Kidney glomerular epithelial cell (primary cell): ENCODE results near the gene ULK4.
"Not testable (repeated sequence)": the region's sequence is repeated elsewhere in the genome, so short reads cannot be mapped to it uniquely, and the experiment has no call there.

Source experiments
- DNase-seq: peaks from one replicate; lab custom pipeline; 2025; lab: John Stamatoyannopoulos, UW

Gene ULK4

GRCh38 chr3:41315126-41315525, 646.8 kb downstream of the ULK4 start:
- no peak for DNase-seq

- DNase-seq: no peak
Observed at GRCh38 chr3:41308119-41308518, 653.8 kb downstream of the ULK4 start.

- DNase-seq: no peak
Observed at GRCh38 chr3:41307065-41307464, 654.8 kb downstream of the ULK4 start.

- no peak for DNase-seq
Observed at GRCh38 chr3:41304593-41304992, 657.3 kb downstream of the ULK4 start.

GRCh38 chr3:41302295-41302694, 659.6 kb downstream of the ULK4 start:
- DNase-seq: no peak

- DNase-seq: no peak
Observed at GRCh38 chr3:41301548-41301947, 660.4 kb downstream of the ULK4 start.

- DNase-seq: no peak
Observed at GRCh38 chr3:41299036-41299435, 662.9 kb downstream of the ULK4 start.

GRCh38 chr3:41297750-41298149, 664.2 kb downstream of the ULK4 start:
- DNase-seq: no peak

GRCh38 chr3:41296556-41296955, 665.3 kb downstream of the ULK4 start:
- DNase-seq: no peak

- DNase-seq: no peak
Observed at GRCh38 chr3:41295740-41296139, 666.2 kb downstream of the ULK4 start.

- DNase-seq: no peak
Observed at GRCh38 chr3:41293169-41293681, 668.7 kb downstream of the ULK4 start.

GRCh38 chr3:41290736-41291135, 671.2 kb downstream of the ULK4 start:
- no peak for DNase-seq

- DNase-seq: no peak
Observed at GRCh38 chr3:41290306-41290705, 671.6 kb downstream of the ULK4 start.

GRCh38 chr3:41288785-41289184, 673.1 kb downstream of the ULK4 start:
- DNase-seq: no peak

- DNase-seq: no peak
Observed at GRCh38 chr3:41286305-41286704, 675.6 kb downstream of the ULK4 start.

GRCh38 chr3:41284934-41285333, 677.0 kb downstream of the ULK4 start:
- not testable (repeated sequence) for DNase-seq

GRCh38 chr3:41277790-41278465, 684.0 kb downstream of the ULK4 start:
- DNase-seq: no peak

GRCh38 chr3:41276191-41276590, 685.7 kb downstream of the ULK4 start:
- DNase-seq: no peak

GRCh38 chr3:41274944-41275668, 686.8 kb downstream of the ULK4 start:
- peak; percentile 51 for DNase-seq

GRCh38 chr3:41272667-41273066, 689.2 kb downstream of the ULK4 start:
- no peak for DNase-seq

GRCh38 chr3:41267975-41268640, 693.8 kb downstream of the ULK4 start:
- DNase-seq: peak; percentile 87

GRCh38 chr3:41265823-41266273, 696.1 kb downstream of the ULK4 start:
- peak; percentile 66 for DNase-seq

- DNase-seq: no peak
Observed at GRCh38 chr3:41265011-41265545, 696.8 kb downstream of the ULK4 start.
